Mammary epithelial cell (primary cell): ENCODE data around the gene ID2.

Source experiments
- CTCF ChIP-seq, 2 donors: IDR thresholded peaks in 1 of 2; conservative IDR thresholded peaks in 1 of 2; 2 replicates each; pipeline ENCODE4 v1.5.1; 2011 to 2012; ENCODE audit warnings: inconsistent platforms in 2 of 2, low read length in 2 of 2, mild to moderate bottlenecking in 2 of 2, control low read depth in 1 of 2, low read depth in 1 of 2; ENCODE audit not compliant: insufficient read depth in 1 of 2; ENCODE audit errors: extremely low read depth in 1 of 2
- EZH2 ChIP-seq: IDR thresholded peaks from 2 replicates; pipeline ENCODE4 v1.6.1; 2012; ENCODE audit warnings: low read length, inconsistent platforms, borderline replicate concordance

- no peak for TF ChIP-seq CTCF (conservative IDR thresholded peaks at IDR 0.05 in 1 of 2, IDR thresholded peaks at IDR 0.05 in 1 of 2; ENCODE audit: extremely low read depth in 1 of 2, insufficient read depth in 1 of 2, low read depth in 1 of 2, low read length in 2 of 2)
- no peak for TF ChIP-seq EZH2
These were observed 29.0 kb upstream of the ID2 start for GRCh38 chr2:8652774-8653426.
